Activated CD4-positive, alpha-beta T cell treated with anti-CD3 and anti-CD28 coated beads, Interleukin-2, amount 50 U/mL, for 48 hours (primary cell): ENCODE measurements around the gene SMYD3.

Source experiments
- DNase-seq, 2 experiments: peaks; one replicate each; pipeline ENCODE4 v3.0.0-alpha.2; 2020

The SMYD3 gene

DNA sequence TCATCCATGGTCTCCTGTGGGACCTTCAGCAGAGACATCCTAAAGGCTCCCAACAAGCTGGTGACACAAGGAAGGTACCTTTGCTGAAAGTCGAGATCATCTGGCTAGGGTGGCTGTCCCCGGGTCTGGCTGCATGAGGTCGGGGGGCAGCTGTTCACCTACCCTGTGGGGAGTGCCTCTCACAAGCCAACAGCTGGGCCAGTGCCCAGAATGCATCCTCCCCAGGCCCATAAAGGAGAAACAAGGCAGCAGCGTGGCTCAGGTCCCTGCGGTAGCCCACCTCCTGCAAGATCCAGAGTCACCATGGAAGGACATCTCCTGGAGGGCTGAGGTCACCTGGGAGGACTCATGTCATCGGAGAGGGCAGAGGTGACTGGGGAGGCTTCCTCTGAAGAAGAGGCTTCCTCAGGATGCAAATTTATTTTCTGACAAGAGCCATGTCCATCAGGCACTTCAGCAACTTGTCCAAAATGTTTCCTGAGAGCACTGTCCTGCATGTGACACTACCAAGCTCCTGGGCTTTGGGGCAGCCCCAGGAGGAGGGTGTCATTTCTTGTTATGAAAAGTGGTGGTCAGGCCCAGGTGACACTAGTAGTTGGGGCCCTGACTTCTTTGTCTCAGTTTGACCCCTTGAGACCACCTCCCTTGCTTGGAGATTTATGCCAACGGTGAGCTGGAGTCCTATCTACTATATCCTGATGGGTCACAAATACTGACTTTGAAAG is 6.7 kb upstream of the SMYD3 start:
- no peak for DNase-seq

DNA sequence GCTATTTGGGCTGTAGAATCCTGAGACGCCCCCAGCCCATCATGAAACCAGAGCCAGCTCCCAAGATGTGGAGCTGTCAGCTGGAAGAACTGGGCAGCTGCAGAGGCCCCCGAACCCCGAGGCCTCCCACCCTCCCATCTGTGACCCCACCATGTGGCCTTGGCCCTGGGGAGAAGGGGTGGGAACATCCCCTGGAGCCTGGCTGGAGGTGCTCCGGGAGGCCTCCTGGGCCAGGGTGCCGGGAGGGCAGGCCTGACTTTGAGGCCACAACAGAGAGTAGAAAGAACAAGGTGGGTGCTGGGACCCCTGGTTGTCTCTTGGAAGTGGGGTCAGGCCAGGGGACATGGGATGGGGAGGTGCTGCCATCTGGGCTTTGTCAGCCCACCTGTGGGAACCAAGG is 6.0 kb upstream of the SMYD3 start:
- DNase-seq, result no peak

DNA sequence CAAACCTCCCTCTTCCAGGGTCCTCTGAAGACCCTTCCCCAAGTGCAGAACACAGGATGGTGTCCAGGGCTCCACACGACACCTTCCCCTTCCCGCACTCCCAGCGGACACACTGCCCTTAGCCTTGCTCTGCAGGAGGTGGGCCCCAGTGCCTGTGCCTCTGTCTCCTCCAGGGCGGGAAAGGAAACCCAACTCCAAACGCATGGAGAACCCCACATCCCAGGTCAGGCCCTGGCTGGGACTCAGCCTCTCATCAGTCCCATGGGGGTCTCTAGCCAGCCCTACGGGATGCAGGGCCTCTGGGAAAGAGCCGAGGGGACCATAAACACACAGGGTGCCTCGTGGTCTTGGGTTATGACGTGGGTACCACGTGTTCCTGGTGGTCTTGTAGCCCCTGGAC is 5.6 kb upstream of the SMYD3 start:
- no peak for DNase-seq

DNA sequence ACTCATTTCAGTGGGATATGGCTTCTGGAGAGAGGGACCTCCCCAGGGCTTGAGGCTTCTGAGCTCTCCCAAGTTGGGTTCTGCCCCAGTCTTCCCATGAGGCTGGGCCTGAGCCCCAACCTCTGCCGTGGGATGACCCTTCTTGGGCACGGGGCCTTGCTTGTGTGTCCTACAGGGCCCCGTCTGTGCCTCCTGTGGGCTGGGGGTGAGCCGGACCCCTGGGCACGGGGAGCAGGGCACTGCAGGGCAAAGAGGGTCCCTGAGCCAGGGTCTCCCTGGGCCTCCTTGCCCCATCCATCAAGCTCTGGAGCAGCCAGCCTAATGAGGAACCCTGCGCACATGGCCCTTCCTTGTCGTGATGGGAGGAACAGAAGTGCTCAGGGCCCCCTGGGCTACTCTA is 5.2 kb upstream of the SMYD3 start:
- no peak for DNase-seq

DNA sequence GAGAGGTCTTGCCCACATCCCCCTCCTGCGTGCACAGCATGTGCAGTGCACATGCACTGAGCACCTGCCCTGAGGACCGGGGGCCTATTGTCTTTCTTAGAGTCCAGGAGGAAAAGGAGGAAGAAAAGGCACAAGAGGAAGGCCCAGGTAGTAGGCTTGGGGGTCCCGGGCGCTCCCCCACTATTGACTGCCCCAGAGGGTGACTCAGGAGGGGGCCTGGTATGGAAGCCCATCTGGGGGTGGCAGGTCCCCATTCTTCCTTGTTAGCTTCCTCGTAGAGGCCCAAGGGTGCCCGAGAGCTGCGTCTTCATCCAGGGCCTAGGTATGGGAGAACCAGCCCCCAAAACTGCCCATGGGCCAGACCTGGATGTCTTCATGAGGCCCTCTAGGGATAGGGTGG is 4.1 kb upstream of the SMYD3 start:
- DNase-seq, result no peak

DNA sequence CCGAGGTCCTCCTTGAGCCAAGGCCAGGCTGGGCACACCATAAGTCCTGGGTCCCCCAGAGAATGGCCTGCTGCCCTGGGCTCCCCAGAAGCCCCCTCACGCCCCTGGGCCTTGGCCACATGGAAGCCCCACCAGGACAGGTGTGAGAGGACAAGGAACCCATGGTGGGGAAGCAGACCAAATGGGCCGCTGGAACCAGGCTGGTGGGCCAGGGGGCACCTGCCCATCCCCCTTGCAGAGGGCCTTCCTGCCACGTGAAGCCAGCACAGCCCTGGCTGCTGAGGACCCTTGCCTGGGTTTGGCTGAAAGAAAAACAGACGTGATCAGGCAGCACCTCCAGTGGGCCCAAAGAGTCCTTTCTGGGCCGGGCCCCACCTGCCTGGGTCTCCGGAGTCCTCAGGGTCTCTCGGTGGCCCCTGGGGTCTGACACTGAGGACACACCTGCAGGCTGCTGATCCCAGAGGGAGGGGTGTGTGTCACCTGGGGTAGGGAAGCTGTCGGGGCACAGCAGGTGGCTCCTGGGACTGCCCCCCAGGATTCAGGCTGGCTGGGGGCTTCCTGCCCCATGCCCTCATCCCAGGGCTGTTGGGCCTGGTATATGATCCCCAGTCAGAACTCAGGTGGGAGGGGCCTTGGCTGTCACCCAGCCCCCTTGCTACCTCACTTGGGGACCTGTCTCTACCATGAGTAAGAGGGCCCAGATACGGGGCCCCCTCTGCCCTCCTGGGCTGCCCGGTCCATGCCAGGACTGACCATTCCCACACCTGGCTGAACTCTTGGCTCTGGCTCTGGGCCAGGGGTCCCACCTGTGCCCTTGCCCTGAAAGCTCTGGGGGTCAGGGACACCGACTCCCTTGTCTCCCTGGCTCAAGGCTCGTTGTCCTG is 3.3 kb upstream of the SMYD3 start:
- DNase-seq, result no peak

DNA sequence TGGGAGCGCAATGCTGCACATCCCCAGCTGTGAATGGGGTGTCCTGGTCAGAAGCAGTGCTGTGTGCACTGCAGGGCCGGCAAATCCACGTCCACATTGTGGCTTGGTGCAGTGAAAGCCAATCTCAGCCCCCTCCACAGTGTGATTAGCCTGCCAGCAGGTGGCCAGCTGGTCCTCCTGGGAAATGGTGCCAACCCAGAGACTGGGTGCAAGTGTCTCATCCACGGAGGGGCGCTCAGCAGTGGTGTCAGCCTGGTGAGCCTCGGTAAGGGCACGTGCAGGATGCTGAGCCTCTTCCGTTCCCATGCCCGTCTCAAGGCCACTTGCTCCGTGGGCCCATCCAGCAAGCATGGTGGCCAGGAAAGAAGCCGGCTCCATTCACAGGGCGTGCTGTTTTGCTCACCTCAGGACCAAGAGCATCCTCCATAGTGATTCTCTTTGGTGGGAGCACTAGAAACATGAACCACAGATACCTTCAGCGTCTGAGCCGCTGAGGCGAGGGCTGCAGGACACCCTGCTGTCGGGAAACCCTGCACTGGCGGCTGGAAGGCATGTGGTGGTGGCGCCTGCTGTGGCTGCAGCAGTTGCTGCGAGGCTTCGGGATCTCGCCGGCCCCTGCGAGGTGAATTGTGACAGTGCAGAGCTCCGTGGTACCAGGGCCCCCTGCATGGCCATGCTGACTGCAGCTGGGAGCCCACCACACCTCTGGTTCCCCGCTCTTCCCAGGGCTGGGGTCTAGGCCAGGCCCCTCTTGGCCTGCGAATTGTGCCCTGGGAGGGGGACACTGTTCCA is 2.0 kb upstream of the SMYD3 start:
- no peak for DNase-seq

DNA sequence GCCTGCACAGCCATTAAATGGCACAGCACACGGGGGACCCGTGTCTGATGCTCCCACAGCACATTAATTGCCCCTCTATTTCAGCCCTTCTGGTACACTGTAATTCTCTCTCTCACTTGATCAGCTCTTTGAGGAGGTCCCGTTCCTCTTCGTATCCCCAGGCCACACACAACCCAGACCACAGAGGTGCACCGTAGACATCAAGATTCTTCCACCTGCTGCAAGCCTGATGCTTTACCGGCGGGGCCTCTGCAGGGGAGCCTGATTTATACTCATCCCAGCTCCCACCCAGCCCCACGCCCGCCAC is 759 bp downstream of the SMYD3 start:
- DNase-seq, result peak in 1 of 2 experiments; percentile 16

DNA sequence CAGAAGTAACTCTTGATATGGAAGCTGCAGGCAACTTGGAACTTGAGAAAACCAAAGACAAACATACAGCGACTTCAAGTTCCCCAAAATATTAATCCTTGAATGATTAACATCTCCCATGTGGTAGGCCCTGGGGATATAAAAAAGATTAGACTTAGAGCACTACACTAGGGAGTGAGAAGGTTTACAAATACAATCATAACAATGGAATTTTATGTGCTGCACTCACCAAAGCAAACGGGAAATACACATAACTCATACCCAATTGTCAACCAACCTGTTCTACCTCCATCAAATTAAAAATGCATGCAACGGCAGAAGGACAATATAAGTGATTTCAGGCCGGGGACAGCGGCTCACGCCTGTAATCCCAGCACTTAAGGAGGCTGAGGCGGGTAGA is 3.7 kb downstream of the SMYD3 start:
- DNase-seq, result no peak

DNA sequence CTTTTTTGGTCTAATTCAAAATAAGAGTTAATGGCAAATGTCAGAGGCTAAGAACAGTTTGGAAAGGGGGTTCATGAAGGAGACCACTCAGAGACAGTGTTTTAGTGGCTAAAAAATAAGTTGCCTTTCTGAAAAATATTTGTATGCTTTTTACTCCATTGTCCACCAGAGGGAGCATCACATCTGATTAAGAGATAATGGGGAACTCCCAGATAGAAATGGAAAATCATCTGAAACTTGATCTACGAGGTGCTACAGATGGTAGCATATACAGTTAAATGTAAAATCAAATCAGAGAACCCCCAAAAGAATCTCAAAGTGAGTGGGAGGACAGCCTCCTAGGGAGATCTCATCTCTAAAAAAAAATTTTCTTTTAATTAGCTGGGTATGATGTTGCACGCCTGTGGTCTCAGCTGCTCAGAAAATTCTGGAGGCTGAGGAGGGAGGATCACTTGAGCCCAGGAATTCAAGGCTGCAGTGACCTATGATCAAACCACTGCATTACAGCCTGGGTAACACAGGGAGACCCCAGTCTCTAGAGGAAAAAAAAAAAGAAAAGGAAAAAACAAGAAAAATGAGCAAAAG is 9.7 kb downstream of the SMYD3 start:
- no peak for DNase-seq

DNA sequence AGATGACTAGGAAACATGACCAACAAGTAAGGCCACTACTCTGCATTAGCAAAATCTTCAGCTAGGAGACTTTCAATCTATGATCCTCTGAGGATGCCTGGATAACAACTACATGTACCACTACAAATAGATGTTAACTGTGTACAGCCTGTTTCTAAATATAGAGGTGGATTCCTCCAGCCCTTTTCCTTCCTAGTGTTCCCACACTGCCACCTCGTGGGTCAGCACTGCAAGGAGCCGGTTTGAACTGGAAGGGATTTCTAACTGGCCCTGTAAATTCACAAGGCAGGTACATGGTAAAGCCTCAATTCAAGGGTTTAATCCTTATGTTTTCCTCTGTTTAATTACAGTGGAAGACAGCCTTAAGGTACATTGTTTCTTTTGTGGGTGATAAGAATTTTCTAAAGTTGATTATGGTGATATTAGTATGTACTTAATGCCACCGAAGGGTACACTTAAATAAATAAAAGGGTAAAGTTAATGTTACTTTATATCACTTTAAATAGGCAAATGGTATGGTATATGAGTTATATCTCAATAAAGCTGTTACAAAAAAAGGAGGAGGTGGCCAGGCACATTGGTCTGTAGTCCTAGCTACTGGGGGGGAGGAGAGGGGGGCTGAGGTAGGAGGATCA is 14.4 kb downstream of the SMYD3 start:
- DNase-seq, result peak; percentile 57 to 66

DNA sequence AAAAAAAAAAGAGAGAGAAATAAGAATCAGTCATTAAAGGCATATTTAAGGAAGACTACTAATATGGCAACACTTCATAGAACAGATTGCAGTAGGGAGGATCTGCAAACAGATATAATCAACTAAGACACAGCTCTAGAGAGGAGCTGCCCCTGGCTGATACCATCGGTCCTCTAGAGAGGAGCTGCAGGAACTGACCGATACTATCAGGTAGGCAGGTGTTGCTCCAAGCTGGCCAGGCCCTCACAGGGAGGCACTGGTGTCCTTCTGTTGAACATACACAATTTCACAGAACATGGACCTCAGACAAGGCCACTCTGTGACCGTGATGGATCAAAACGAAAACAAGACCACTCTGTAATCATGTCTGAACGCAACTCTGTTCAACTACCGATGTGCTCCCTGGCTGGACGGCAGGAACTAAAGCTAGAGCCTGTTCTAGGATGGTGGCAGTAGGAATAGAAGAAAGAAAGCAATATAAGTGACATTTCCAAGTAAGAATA is 15.5 kb downstream of the SMYD3 start:
- DNase-seq, result no peak

DNA sequence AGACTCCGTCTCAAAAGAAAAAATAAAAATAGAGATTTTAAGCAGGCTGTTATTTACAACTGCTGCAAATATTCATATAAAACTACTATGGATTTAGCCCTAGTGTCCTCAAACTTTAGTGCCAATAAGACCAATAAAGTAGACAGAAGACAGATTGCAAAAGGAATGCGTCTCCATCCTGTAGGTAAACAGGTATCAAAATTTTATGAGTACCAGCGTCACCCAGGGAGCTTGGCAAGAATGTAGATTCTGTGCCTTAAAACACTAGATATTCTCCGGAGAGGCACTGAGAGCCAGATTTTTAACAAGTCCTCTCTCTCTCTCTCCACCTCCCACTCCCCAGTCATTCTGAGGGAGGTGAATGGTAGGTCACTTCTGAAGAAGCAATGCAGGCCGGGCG is 18.4 kb downstream of the SMYD3 start:
- DNase-seq, result no peak

DNA sequence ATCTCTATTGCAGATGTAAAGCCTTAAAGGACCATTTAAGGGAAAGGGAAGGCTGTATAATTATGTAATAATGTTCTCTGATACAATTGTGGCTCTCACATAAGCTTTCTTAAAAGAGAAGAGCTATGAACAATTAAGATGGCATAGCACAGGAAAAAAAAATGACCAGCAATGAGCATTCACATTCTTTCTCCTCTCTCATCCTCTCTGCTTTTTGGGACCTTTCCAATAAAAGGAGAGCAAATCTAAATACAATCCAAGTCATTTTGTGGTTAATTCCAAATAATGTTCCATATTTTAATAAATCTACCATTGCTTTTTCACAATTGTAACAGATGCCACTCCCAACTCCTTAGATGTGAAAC is 23.5 kb downstream of the SMYD3 start:
- DNase-seq, result no peak

DNA sequence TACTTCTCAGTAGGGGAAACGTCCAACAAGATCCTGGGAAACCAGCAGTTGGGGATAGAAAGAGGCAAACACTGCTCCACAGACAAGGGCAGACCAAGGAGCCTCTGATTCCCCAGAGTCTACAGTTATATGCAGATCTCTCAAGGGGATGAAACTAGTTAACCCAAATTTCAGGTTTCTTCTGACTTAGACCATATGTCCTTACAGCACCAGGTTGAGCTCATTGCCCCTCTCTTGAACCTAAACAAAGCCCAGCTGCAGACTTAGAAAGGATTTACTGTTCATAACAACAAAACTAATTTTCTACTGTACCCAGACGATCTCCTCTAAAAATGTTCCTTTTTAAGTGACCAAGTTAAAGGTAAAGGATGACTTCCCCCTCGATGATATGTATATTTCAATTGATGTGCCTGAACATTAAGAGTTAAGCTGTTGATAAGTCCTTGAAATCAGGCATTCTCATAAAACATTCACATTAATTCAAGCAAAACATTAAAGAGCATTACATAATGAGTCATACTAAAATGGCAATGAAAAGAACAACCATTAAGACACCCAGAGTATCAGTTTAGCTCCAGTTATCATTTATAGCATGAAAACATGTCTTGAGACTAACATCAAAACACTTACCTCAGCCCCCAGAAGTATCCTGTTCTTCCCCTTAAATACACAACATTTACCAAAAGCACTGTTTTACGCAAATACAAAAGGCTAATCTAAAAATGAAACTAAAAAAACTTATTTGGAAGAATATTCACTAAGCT is 24.1 kb downstream of the SMYD3 start:
- DNase-seq, result no peak

DNA sequence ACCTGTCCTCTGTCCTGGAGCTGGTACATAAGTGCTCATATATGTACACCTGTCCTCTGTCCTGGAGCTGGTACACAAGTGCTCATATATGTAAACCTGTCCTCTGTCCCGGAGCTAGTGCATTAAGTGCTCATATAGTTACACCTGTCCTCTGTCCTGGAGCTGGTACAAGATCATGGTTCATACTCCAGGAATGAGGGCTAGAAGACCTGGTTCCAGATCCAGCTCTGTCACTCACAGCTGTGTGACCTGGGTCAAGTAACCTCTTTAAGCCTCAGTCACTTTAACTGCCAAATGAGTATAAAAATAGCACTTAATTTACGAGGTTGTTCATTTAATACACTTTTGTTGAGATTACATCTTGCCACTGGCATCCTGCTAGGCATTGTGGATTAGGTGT is 28.0 kb downstream of the SMYD3 start:
- DNase-seq, result no peak

DNA sequence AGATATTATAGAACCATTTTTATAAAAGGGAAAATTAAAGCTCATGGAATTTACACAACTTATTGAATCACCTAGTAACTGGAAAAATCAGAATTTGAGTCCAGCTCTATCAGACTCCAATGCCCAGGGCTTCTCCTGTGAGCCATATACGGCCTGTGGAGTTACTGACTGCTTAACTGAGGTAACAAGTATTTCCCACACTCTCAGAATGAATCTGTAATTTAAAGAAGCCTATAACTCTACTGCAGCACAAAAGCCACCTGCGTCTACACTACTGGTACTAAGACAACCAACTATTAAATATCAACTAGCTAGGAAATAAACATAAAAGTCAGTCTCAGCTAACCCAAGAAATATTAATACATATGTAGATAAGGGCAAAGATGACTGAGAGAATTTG is 29.4 kb downstream of the SMYD3 start:
- DNase-seq, result no peak

DNA sequence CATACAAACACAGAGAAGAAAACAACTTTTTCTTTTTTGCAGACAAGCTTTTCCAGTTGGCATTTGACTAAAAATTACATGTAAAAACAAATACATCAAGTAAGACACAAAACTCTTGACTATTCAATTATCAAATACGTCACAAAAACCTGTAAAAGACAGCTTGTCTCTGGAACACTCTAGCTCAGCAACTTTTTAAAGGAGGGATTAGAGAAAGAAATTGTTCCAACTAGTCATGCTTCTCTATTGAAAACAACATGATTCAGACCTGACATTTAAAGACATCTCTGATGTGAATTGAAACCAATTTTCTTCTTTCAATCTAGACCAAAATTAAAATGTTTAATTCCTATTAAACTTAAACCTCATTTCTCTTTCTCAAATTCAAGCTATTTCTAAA is 30.3 kb downstream of the SMYD3 start:
- DNase-seq, result no peak

DNA sequence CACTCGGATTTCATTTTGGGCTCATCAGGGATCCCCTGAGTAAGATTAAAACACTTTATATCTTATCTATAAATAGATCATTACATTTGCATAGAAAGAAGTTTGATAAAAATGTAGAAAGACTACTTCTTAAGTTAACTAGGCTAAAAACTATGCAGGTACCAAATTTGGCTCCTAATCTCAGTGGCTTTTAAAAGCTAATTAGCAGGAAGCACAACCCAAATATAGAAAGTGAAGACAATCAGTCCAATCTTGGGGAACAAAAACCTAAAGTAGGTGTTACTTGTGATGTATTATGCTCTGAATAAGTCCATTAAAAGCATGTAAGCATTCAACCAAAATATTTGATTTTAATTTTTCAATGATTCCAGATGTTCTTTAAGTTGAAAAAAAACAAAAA is 35.4 kb downstream of the SMYD3 start:
- no peak for DNase-seq

DNA sequence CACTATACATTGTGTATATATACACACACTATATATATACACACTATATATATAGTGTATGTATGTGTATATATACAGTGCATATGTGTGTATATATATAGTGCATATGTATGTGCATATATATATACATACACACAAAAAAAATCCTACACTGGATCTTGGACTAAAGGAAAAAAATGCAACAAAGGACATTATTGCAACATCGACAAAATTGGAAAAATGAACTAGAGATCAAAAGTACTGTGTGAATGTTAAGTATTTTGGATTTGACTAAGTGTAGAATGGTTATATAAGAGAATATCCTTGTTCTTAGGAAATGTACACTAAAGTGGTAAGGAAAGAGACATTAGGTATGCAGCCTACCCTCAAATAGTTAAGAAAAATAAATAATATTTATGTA is 36.5 kb downstream of the SMYD3 start:
- no peak for DNase-seq

DNA sequence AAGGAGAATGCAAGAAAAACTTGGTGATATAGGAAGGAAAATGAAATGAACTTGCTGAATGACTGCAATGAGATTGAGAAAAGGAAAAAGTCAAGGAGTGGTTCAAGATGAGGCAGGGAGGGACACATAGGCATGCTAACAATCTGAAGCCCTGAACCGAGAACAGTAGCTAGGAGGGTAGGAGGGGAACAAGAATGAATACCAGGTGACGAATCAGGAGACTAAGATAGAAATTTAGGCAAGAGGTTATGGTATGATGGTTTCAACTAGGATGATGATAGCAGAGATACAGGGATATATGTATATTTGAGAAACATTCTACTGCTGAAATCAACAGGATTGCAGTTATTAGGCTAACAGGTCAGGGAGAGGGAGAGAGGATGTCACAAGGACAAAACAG is 44.1 kb downstream of the SMYD3 start:
- no peak for DNase-seq

DNA sequence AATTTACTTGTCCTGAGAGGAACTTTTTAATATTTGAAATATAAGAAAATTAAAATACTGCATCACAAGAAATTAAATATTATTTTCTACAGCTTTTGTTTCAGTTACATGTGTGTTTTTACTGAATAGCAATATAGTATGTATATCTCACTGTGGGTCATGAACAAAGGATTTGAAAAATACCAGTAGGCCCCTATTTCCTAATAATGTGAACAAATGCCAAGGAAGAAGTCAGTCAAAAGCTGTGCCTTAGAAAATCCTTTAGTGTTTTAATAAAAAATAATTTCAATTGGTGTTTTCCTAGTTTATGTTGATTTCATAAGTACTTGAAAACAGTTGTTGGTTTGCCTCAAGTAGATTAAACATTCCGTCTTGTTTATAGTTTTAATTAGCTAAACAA is 46.7 kb downstream of the SMYD3 start:
- no peak for DNase-seq
